ENCODE data around the gene CDK11B.
"Not testable (repeated sequence)": the region's sequence is repeated elsewhere in the genome, so short reads cannot be mapped to it uniquely, and the experiment has no call there.

The CDK11B gene

DNA sequence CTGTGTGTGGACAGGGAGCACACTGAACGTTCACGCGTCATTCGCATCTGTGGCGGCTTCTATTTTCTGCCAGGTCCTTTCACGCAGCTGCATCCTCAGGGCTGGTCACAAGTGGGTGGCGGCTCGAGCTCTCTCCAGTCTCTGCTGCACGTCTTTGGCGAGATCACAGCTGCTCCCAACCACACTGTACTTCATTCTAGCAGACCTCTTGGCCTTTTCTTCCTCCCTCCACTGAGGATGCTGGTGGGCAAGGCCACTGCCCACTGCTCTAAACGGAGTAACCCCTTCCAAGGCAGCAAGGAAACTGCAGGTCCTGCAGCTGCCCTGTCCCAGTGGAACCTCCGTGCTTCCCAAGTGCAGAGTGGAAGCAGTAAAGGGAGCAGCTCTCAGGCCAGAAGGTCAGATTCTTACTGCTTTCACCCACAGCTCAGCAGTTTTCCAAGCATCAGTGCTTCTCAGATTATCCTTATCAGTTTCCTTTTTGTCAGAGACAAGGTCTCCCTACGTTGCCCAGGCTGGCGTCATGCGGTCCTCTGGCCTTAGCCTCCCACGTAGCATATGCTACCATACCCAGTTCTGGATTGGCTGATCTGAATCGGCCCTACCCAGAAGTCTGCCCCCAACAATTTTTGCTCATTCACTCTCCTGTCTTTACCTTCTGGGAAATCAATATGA is 11.1 kb downstream of the CDK11B start:
- DNase-seq, result not testable (repeated sequence)

GRCh38 chr1:1646326-1646725 is 12.5 kb downstream of the CDK11B start:
- DNase-seq, result not testable (repeated sequence)

DNA sequence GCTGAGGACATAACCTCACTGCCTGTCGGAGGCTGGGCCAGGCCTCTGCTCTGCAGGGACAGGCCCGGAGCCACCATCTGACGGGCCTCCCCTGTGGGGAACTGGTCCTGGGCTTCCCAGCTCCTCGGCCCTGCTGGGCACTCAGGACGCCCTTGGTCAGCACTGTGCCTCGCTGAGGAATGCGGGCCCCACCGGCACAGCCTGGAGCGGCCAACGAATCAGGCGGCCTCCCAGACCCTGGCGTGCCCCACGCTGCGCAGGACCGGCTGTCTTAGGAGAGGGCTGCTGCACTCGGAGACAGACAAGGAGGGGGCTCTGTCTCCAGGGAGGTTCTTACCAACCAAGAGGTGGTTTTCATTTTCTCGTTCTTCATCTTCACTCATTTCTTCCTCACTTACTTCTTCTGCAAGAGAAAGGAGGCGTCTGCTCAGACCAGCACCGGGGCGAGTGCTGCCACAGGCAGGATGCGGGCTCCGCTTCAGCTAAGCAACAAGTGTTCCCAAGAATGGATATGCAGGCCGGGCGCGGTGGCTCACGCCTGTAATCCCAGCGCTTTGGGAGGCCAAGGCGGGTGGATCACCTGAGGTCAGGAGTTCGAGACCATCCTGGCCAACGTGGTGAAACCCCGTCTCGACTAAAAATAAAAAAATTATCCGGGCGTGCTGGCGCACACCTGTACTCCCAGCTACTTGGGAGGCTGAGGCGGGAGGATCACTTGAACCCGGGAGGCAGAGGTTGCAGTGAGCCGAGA is 17.9 kb downstream of the CDK11B start:
- DNase-seq, result not testable (repeated sequence)

DNA sequence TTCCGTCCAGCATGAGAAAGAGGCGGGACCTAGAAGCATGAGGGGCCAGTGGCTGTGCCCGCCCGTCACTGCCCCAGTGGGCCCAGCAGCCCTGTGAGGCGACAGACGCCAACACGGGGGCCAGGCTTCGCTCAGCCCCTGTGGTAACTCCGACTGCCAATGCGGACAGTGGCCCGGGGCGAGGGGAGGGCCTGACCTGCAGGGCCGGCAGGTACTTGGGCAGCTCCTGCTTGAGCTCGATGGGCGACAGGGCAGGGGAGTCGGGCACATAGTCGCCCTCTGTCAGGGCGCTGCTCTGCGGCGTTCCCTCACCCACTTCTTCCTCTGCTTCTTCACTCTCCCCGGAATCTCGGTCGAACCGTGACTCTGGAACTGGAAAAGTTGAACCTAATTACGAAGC is 18.7 kb downstream of the CDK11B start:
- DNase-seq, result not testable (repeated sequence)

DNA sequence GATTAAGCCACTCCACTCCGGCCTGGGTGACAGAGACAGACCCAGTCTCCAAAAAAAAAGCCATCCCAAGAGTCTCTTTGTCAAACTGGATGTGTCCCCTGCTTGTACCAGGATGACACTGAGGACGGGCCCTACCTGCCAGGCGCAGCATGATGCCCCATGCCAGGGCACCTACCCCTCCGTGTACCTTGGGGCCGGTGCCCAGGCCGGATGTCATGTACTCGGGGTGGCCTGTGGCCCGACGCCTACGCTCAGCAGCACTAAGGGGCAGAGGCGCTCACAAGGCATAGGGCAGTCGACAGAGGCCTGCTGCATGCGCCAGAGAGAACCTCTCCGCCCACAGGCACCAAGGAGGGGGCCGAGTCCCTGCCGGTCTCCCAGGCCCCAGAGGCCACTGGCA is 19.4 kb downstream of the CDK11B start:
- not testable (repeated sequence) for DNase-seq

GRCh38 chr1:1638528-1638927 is 20.3 kb downstream of the CDK11B start:
- DNase-seq, result not testable (repeated sequence)

DNA sequence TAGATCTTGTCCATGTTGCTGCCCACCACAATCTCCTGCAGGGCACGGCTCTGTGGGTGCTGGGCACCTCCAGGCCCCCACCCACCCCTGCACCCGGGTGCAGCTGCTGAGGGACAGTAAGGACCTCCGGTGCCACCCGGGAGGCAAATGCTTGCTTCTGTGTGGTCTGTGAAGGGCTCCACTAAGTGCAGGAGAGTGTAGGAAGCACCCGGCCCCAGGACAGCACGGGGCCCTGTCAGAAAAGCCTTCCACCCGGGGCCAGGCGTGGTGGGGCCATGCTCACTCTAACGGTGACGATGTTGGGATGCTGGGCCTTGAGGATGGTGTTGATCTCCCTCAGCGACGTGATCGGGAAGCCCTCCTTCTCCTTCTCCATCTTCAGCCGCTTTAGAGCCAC is 21.3 kb downstream of the CDK11B start:
- DNase-seq, result not testable (repeated sequence)

DNA sequence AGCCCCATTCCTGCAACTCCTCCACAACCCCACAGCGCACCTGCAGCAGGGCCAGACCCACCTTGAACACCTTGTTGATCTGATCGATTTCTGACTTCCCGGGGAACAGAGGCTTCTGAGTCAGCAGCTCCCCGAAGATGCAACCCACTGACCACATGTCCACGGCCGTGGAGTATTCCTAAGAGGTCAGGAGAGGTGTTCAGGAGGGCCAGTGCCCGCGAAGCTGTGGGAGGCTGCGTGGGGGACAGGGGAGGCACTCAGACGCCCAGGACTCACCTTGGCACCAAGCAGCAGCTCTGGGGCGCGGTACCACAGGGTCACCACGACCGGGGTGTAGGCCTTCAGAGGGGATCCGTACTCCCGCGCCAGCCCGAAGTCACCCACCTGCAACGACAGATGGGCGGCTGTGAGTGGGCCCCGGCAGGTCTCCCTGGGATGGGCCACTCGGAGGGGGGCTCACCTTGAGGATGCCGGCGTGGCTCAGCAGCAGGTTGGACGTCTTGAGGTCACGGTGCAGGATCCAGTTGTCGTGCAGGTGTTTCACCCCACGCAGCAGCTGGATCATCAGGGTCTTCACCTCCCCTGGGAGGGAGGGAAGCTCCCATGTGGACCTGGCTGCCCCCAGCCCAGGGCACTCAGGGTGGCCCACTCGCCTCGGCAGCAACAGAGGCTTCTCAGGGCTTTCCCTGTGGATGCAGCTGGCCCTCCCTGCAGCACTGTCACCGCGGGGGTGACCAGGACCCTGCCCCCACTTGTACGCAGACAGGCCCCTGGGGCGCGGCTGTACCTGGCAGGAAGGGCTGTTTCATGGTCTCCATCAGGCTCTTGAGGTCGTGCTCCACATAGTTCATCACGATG is 22.0 kb downstream of the CDK11B start:
- not testable (repeated sequence) for DNase-seq

GRCh38 chr1:1634613-1635012 is 24.2 kb downstream of the CDK11B start:
- DNase-seq, result not testable (repeated sequence)

- not testable (repeated sequence) for DNase-seq
These were observed 25.4 kb downstream of the CDK11B start for GRCh38 chr1:1633409-1633808.

- DNase-seq, result peak; percentile 38
These were observed 26.9 kb downstream of the CDK11B start, which contains the start of gene MMP23B for GRCh38 chr1:1631782-1632420. Gene MMP23B, plus strand, starts transcription at chr1:1632173. Its CDS starts 46 bp downstream, at chr1:1632219.

GRCh38 chr1:1630965-1631781 is 27.6 kb downstream of the CDK11B start:
- DNase-seq, result peak; percentile 50

DNA sequence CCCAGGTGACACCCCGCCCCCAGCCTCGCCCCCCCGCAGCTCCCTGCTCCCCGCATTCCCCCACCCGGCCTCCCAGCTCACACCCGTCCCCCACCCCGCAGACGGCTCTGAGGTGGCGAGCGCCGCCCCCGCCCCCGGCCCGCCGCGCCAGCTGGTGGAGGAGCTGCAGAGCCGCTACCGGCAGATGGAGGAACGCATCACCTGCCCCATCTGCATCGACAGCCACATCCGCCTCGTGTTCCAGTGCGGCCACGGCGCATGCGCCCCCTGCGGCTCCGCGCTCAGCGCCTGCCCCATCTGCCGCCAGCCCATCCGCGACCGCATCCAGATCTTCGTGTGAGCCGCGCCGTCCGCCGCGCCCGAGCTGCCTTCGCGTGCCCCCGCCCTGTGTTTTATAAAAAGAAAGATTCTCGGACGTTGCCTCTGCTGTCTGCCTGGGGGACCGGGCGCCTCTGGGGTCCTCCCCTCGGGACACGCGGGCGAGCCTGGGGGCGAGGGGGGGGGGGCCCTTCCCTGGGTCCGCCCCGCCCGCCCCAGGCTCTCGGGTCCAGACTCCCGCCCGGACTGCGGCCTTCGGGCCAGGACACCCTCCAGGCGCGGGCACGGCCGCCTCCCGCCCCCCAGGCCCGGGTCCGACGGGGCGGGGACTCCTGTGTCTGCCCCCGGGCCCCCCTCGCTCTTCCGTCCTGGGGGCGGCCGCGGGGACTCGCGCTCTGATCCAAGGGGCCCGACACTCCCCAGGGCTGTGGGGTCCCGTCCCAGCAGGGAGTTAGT is 28.4 kb downstream of the CDK11B start:
- no peak for DNase-seq

DNA sequence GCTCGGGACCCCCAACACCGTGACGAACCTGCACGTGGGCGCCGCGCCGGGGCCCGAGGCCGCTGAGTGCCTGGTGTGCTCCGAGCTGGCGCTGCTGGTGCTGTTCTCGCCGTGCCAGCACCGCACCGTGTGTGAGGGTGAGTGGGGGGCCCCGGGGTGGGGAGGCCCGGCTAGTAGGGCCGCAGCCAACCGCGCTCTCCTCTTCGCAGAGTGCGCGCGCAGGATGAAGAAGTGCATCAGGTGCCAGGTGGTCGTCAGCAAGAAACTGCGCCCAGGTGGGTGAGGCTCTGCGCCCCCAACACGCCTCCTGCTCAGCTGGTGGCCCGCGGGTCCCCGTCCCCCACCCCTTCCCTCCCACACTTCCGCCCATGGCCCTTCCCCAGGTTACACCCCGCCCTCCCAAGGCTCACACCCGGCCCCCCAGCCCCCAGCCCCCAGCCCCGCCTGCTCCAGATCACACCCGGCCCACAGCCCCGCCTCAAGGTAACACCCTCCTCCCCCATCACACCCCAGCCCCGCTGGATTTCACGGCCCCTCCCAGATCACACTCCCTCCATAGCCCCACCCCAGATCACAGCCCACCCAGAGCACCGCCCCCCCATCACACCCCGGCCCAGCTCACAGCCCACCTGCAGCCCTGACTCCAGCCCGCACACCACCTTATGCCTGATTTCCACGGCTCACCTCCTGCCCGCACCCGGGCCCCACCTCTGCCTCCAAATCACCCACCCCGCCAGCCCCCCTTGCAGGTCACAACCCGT is 29.2 kb downstream of the CDK11B start:
- DNase-seq, result no peak

GRCh38 chr1:1628754-1629429 is 29.9 kb downstream of the CDK11B start:
- peak; percentile 33 for DNase-seq

DNA sequence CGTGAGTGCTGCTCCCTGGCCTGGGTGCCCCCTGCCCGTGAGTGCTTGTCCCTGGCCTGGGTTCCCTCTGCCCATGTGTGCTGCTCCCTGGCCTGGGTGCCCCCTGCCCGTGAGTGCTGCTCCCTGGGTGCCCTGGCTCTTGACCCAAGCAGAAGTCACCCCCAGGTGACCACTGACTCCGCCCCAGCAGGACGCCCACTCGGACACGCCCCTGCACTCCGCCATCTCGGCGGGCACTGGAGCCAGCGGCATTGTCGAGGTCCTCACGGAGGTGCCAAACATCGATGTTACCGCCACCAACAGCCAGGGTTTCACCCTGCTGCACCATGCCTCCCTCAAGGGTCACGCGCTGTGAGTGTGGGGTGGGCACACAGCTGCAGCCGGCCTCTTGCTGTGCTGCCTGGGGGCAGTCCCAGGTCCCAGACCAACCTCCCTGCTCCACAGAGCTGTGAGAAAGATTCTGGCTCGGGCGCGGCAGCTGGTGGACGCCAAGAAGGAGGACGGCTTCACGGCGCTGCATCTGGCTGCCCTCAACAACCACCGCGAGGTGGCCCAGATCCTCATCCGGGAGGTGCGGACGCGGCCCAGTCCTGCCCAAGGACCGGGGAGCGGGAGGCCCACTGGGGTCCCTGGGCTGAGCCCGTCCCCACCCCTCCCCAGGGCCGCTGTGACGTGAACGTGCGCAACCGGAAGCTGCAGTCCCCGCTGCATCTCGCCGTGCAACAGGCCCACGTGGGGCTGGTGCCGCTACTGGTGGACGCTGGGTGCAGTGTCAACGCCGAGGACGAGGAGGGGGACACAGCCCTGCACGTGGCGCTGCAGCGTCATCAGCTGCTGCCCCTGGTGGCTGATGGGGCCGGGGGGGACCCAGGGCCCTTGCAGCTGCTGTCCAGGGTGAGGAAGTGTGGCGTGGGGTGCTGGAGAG is 30.7 kb downstream of the CDK11B start:
- no peak for DNase-seq

DNA sequence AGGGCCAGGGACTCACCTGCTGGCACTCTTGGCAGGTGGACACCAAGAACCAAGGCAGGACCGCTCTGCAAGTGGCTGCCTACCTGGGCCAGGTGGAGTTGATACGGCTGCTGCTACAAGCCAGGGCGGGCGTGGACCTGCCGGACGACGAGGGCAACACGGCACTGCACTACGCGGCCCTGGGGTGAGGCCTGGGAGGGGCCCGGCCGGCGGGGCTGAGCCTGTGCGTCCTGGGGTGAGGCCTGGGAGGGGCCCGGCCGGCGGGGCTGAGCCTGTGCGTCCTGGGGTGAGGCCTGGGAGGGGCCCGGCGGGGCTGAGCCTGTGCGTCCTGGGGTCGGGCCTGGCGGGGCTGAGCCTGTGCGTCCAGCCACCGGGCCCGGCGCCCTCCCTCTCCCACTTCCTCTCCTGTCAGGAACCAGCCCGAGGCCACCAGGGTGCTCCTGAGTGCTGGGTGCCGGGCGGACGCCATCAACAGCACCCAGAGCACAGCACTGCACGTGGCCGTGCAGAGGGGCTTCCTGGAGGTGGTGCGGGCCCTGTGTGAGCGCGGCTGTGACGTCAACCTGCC is 31.5 kb downstream of the CDK11B start:
- DNase-seq, result no peak

Data from DMS53 (cell line).